HCT116 (cell line): Measurements from ENCODE around the gene KCNK16.

Experiments used
- CBX3 ChIP-seq: IDR thresholded peaks from 2 replicates; pipeline ENCODE4 v1.6.1; 2012; ENCODE audit warnings: low read depth
- CEBPB ChIP-seq: IDR thresholded peaks from 2 replicates; pipeline ENCODE4 v1.6.1; 2012; ENCODE audit warnings: low read depth
- TCF7L2 ChIP-seq: IDR thresholded peaks from 2 replicates; pipeline ENCODE4 v1.7.0; 2011; ENCODE audit warnings: borderline replicate concordance, inconsistent platforms; ENCODE audit not compliant: insufficient read depth, insufficient read length; ENCODE audit errors: extremely low read depth
- TF ChIP-seq, protein P1 (sequence below): IDR thresholded peaks from 2 replicates; pipeline ENCODE4 v1.6.1; 2012

DNA sequence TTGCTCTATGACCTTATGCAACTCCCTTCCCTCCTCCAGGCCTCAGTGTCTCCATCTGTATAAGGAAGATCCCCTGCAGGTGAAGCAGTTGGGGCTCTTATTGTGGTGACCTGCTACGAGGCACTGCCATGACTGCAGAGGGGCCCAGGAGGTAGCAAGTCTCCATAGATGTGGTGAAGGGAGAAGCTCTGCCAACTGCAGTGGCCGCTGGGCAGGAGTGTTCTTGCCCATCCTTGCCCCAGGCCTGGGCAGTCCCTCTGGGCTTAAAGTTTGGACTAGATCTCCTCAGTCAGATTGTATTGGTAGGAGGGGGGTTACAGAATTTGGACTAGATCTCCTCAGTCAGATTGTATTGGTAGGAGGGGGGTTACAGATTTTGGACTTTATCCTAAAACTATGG, 20.5 kb downstream of the KCNK16 start:
- no peak for TF ChIP-seq CEBPB
- no peak for TF ChIP-seq CBX3
- no peak for TF ChIP-seq TCF7L2
- TF ChIP-seq, protein P1, sequence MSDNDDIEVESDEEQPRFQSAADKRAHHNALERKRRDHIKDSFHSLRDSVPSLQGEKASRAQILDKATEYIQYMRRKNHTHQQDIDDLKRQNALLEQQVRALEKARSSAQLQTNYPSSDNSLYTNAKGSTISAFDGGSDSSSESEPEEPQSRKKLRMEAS, result no peak
